Astrocyte of the spinal cord (primary cell): ENCODE data around the gene MAPKAPK5.

ENCODE experiments used
- DNase-seq: peaks from one replicate; pipeline ENCODE4 v3.0.0; 2011; ENCODE audit warnings: low read depth, low spot score
- H3K4me3 ChIP-seq: 2 replicates; pipeline ENCODE4 v1.5.1; 2011; ENCODE audit warnings: low read depth, mild to moderate bottlenecking, low read length, moderate library complexity
- CTCF ChIP-seq: IDR thresholded peaks from 2 replicates; pipeline ENCODE4 v1.5.1; 2012; ENCODE audit warnings: low read depth, mild to moderate bottlenecking, low read length, inconsistent platforms
- in situ Hi-C: cut with HindIII; loops from 2 replicates; pipeline ENCODE4 v1.10.0; 2017; ENCODE audit warnings: low sequenced_read_pairs

The MAPKAPK5 gene

GRCh38 chr12:111864913-111865312 lies 22.9 kb downstream of the MAPKAPK5 start:
- in situ Hi-C loops, result no loop called here
- no peak for DNase-seq

GRCh38 chr12:111867531-111867930 lies 25.5 kb downstream of the MAPKAPK5 start:
- no peak for TF ChIP-seq CTCF
- in situ Hi-C loops, result no loop called here
- no peak for DNase-seq
- no peak overlapping the region for H3K4me3 ChIP-seq

More at GRCh38 chr12:111864913-111865312, 22.9 kb downstream of the MAPKAPK5 start:
- H3K4me3 ChIP-seq, result no peak overlapping the region
- TF ChIP-seq CTCF, result no peak

GRCh38 chr12:111868676-111869588 lies 26.9 kb downstream of the MAPKAPK5 start:
- in situ Hi-C loops, result no loop called here
- no peak overlapping the region for H3K4me3 ChIP-seq
- no peak for TF ChIP-seq CTCF
- DNase-seq, result no peak

GRCh38 chr12:111869671-111870070 lies 27.6 kb downstream of the MAPKAPK5 start:
- no peak for TF ChIP-seq CTCF
- DNase-seq, result no peak
- in situ Hi-C loops, result no loop called here
- no peak overlapping the region for H3K4me3 ChIP-seq

- no peak overlapping the region for H3K4me3 ChIP-seq
- no peak for DNase-seq
- no peak for TF ChIP-seq CTCF
- in situ Hi-C loops, result no loop called here
Measured at GRCh38 chr12:111870216-111870615, 28.2 kb downstream of the MAPKAPK5 start.

GRCh38 chr12:111870706-111871105 lies 28.7 kb downstream of the MAPKAPK5 start:
- no peak for TF ChIP-seq CTCF
- in situ Hi-C loops, result no loop called here
- H3K4me3 ChIP-seq, result no peak overlapping the region
- DNase-seq, result no peak
